Adrenal gland (tissue), 5 donors: ENCODE data around the gene RBM19.

Experiments used
- CTCF ChIP-seq, 6 experiments: fragments of 450-650 bp in 4 of 6; fragments of 200-600 bp in 2 of 6; sonication (generic) in 1 of 6; IDR thresholded peaks; 1 replicate in 5 of 6; 2 replicates in 1 of 6; pipeline versions ENCODE4 v1.5.1 to v1.8.0; 2016 to 2021; ENCODE audit warnings: antibody characterized with exemption in 6 of 6, mild to moderate bottlenecking in 2 of 6, moderate library complexity in 1 of 6
- POLR2A ChIP-seq, 2 donors: fragments of 450-650 bp; IDR thresholded peaks; one replicate each; pipeline ENCODE4 v1.6.1; 2017; ENCODE audit warnings: antibody characterized with exemption in 2 of 2, mild to moderate bottlenecking in 2 of 2, moderate library complexity in 1 of 2
- donor health status: DM: no; HTN: no; CAD: no.

DNA sequence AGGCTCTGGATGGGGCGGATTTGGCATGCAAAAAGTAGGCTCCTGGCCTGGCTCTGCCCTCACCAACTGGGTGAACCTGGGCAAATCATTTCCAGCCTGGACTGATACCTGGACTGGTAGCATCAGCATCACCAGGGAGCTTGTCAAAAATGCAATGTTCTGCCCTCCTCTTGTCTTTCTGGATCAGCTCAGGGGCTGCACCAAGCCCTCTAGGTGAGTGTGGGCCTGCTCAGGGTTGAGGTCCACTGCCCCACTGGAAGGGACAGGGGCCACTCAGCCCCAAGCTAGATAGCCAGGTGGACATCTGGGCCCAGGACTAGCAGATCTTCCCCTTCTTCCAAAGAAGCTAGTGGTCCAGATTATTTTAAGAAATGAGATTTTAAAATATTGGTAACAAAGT is 99.6 kb downstream of the RBM19 start:
- TF ChIP-seq POLR2A (IDR thresholded peaks at IDR 0.05) (no peak), CTCF (IDR thresholded peaks at IDR 0.05) (no peak)
